Prostate gland (tissue), 2 donors: Measurements from ENCODE around the gene TRRAP.

Source experiments
- CTCF ChIP-seq, 4 experiments: fragments of 200-600 bp in 2 of 4; fragments of 450-650 bp in 2 of 4; sonication (generic) in 2 of 4; IDR thresholded peaks; 1 replicate in 3 of 4; 2 replicates in 1 of 4; pipeline ENCODE4 v1.5.1; 2016 to 2019; ENCODE audit warnings: antibody characterized with exemption in 4 of 4, mild to moderate bottlenecking in 2 of 4, moderate library complexity in 2 of 4
- POLR2A ChIP-seq: fragments of 450-650 bp; IDR thresholded peaks from one replicate; pipeline ENCODE4 v1.6.1; 2016; ENCODE audit warnings: antibody characterized with exemption, mild to moderate bottlenecking
- POLR2AphosphoS5 ChIP-seq: sonication (generic); formaldehyde crosslinking; IDR thresholded peaks from one replicate; pipeline ENCODE4 v1.6.1; 2017; ENCODE audit warnings: antibody characterized with exemption

- TF ChIP-seq CTCF (IDR thresholded peaks at IDR 0.05) (no peak), POLR2A (no peak), POLR2AphosphoS5 (no peak)
Observed at GRCh38 chr7:98913612-98914011, 35.3 kb downstream of the TRRAP start.
